Omental fat pad (tissue), 4 donors: Measurements from ENCODE around the gene SRSF9. TPM values are rescaled to one million over a fixed set of nuclear protein-coding genes. Genes with fewer than 3 reads are reported as not detected.
A peak's percentile ranks its signal among the peaks of the same experiment; 100 is the strongest.
"Not testable (repeated sequence)": the region's sequence is repeated elsewhere in the genome, so short reads cannot be mapped to it uniquely, and the experiment has no call there.

Experiments used
- ATAC-seq: fragments of 150-250 bp; one replicate; pipeline ENCODE4 v1.9.1; 2016; ENCODE audit warnings: mild to moderate bottlenecking, moderate library complexity; ENCODE audit not compliant: low FRiP score
- DNase-seq: peaks from one replicate; pipeline ENCODE4 v3.0.0-alpha.2; 2019; ENCODE audit warnings: low spot score
- CTCF ChIP-seq, 3 donors: fragments of 450-650 bp; IDR thresholded peaks; one replicate each; pipeline ENCODE4 v1.5.1; 2016 to 2017; ENCODE audit warnings: antibody characterized with exemption in 3 of 3, mild to moderate bottlenecking in 3 of 3, moderate library complexity in 2 of 3
- total RNA-seq, 4 donors: library from RNA; depleted of rRNA; stranded (reverse); fragments of >200 nt; gene quantifications; one replicate each; pipeline ENCODE4 v1.1.0, GENCODE V29; 2016

Gene SRSF9
- total RNA-seq, 4 donors from 2014 or later: 62.3 to 88.7 (median 71.4) TPM

GRCh38 chr12:120447992-120448391 is 21.6 kb downstream of the SRSF9 start:
- DNase-seq (no peak), ATAC-seq (no peak)
- no peak for TF ChIP-seq CTCF (IDR thresholded peaks at IDR 0.05)

- DNase-seq, ATAC-seq: not testable (repeated sequence)
Measured at GRCh38 chr12:120446844-120447178, 22.7 kb downstream of the SRSF9 start.

GRCh38 chr12:120445911-120446843 is 23.4 kb downstream of the SRSF9 start, which contains the start of the genes GATC and TRIAP1:
GATC (plus strand) TSS chr12:120446444; CDS start chr12:120446481, 37 bp downstream.
TRIAP1 (minus strand) TSS chr12:120446384; CDS start chr12:120446372, 12 bp downstream.
- ATAC-seq: peak; percentile 92
- peak; percentile 71 for DNase-seq
- TF ChIP-seq CTCF (IDR thresholded peaks at IDR 0.05): no peak

- no peak for TF ChIP-seq CTCF (IDR thresholded peaks at IDR 0.05)
- DNase-seq (no peak), ATAC-seq (no peak)
Measured at GRCh38 chr12:120444676-120445075, 24.9 kb downstream of the SRSF9 start.

- no peak for TF ChIP-seq CTCF (IDR thresholded peaks at IDR 0.05)
- ATAC-seq (peak; percentile 35), DNase-seq (no peak)
Measured at GRCh38 chr12:120439646-120440247, 29.8 kb downstream of the SRSF9 start.

- ATAC-seq: no peak
- DNase-seq: no peak
- TF ChIP-seq CTCF (IDR thresholded peaks at IDR 0.05): no peak
Measured at GRCh38 chr12:120438495-120439198, 30.9 kb downstream of the SRSF9 start.
